Sciatic nerve (tissue), 2 donors: Measurements from ENCODE around the gene ANKFY1. TPM values are rescaled to one million over a fixed set of nuclear protein-coding genes. Genes with fewer than 3 reads are reported as not detected.
"Not testable (repeated sequence)": the region's sequence is repeated elsewhere in the genome, so short reads cannot be mapped to it uniquely, and the experiment has no call there.

Source experiments
- ATAC-seq: fragments of 200-7000 bp; cut with Tn5 transposase; one replicate; pipeline ENCODE4 v1.9.1; 2020; ENCODE audit warnings: mild to moderate bottlenecking, moderate library complexity
- DNase-seq: peaks from one replicate; pipeline ENCODE4 v3.0.0-alpha.2; 2020; ENCODE audit warnings: low spot score
- intact Hi-C: fragments of 100-400 bp; cut with DNase I; formaldehyde crosslinking; loops from one replicate; pipeline ENCODE4 v1.14.2; 2022
- total RNA-seq: library from RNA; stranded (reverse); fragmentation: NEBNext Ultra II Directional; extraction: Animal tissue kit (Norgen Biotek cat#: 25700); gene quantifications from one replicate; pipeline ENCODE4 v1.2.1, GENCODE V29; 2021
- donor health status: DM: no; HTN: no; CAD: no.
- donor health status: DM: no; HTN: no; CAD: no.

Gene ANKFY1
- total RNA-seq, 1 donor from 2014 or later, result 62.4 TPM

DNA sequence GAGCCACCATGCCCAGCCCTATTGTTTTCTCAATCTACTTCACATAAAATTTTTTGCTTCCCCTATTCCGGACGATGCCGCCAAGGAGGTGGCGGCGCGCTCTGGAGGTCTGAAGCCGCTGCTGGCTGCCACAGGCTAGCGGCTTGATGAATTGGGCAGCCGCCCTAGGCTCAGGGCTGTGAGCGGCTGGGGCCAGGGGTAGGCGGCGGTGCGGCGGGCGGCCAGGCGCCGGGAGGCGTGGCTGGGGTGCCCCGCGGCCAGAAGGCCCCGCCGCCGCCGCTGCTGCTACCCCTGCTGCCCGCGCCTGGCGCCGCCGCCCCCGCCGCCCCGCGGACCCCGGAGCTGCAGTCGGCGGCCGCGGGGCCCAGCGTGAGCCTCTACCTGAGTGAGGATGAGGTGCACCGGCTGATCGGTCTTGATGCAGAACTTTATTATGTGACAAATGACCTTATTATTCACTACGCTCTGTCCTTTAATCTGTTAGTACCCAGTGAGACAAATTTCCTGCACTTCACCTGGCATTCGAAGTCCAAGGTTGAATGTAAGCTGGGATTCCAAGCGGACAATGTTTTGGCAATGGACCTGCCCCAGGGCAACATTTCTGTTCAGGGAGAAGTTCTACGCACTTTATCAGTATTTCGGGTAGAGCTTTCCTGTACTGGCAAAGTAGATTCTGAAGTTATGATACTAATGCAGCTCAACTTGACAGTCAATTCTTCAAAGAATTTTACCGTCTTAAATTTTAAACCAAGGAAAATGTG, 41.7 kb downstream of the ANKFY1 start:
- DNase-seq, result no peak
- intact Hi-C loops, result no loop called here
- no peak for ATAC-seq

DNA sequence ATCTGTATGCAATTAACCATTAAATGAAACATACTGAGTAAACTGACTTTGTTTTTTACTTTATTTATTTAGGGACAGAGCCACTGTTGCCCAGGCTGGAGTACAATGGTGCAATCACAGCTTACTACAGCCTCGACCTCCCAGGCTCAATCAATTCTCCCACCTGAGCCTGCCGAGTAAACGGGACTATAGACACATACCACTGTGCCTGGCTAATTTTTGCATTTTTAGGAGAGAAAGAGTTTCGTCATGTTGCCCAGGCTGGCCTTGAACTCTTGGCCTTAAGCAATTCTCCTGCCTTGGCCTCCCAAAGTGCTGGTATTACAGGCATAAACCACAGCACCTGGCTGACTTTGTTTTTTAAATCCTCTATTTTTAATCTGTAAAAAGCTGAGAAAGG, 42.6 kb downstream of the ANKFY1 start:
- DNase-seq, result no peak
- intact Hi-C loops, result no loop called here
- peak; percentile 42 for ATAC-seq

DNA sequence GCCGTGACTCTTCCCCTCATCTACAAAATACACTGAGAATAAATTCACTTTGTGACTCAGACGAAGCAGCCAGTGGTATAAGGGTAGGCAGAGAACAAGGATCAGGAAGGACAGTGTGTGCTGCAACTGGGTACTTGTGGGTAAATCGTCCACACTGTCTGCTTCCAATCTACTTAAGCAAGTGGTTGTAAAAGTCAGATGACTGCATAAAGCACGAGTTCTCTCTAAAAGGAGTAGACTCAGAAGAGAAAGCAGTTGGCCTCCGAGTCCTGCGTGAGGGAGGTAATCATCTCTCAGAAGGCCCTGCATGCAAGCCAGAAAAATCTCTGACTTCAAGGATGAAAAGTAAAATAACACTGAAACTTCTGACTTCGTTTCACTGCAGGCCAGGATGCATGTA, 43.1 kb downstream of the ANKFY1 start:
- DNase-seq, result no peak
- ATAC-seq, result peak; percentile 93
- intact Hi-C loops, result no loop called here

DNA sequence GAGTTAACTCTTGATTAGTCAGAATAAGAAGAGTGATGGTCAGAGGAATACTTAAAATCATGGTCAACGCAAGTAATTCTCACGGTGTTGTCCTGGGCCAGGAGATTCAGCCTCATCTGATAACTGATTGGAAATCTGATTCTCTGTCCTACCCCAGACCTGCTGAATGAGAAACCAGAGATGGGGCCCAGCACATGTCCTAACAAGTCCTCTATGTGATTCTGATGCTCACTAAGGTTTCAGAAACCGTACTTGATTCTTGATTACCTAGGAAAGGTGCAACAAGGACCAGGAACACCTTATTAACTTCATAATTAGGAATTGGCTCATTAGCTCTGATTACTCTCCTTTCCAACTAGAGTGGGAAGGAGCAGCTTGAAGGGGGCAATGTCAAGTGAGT, 44.5 kb downstream of the ANKFY1 start:
- ATAC-seq, result no peak
- DNase-seq, result no peak
- intact Hi-C loops, result loop anchor here (5.0 kb wide), 1 partner anchor 193 kb away; no protein-coding TSS in a partner anchor

DNA sequence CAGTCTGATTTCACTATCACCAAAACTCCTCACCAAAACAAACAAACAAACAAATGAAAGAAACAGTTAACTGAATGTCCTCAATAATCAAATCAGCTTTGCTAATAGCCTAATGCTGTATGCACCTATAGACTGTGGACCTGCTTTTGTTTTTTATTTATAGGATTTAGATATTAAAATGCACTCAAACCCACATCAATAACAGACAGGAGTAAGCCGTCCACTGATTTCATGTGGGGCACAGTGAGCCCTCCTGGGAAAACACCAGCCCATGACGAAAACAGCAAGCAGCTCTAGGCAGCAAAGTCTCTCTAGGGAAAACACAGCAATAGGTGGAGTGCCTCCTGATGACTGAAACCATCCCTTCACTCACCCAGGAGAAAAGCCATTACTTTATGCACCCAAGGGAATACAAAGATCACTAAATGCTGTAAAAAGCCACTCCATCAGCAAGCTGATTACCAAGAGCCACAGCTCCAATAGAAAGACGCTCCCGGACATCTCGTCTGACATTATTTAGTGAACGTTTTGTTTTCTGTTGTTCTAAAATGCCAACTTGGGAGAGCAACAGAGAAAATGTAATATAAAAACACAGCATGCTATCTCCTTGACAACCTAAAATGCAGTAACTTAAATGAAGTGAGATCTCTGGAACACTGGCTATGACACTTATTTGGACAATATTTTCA, 47.8 kb downstream of the ANKFY1 start:
- DNase-seq, result no peak
- ATAC-seq, result no peak
- intact Hi-C loops, result loop anchor here (5.0 kb wide), 1 partner anchor 196 kb away; no protein-coding TSS in a partner anchor

DNA sequence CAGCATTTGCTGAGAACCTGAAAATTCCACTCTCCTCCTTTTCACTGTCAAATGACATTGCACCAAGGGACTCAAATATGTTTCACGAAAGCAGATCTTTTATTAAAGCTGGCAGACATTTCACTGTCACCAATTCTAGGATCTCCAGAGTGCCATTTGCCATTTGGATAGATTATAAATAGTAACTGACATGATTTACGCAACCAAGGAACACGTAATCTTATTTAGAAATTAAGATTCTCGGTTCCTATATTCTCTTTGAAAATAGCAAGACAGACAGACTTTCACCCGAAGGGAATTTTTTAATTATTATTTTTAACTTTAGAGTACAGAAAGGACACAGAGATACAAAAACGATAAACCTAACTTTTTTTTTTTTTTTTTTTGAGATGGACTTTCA, 49.6 kb downstream of the ANKFY1 start:
- DNase-seq (no peak), ATAC-seq (no peak)
- intact Hi-C loops, result no loop called here

DNA sequence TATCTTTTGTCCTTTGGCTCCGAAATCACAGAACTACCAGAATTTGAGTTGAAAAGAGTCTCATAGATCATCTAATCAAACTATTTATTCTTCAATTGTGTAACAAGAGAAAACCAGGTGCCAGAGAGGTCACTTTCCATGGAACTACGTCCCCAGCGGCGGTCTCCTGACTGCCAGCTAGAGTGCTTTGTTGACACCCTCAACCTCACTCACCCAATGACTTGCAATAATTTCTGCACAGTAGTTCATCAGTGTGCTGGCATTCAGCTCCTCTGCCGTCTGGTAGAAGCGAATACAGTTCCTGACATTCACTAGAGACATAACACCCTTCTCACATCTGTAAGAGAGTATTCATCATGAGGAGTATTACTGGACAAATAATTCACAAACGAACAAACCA, 54.2 kb downstream of the ANKFY1 start:
- DNase-seq (no peak), ATAC-seq (no peak)
- intact Hi-C loops, result no loop called here

DNA sequence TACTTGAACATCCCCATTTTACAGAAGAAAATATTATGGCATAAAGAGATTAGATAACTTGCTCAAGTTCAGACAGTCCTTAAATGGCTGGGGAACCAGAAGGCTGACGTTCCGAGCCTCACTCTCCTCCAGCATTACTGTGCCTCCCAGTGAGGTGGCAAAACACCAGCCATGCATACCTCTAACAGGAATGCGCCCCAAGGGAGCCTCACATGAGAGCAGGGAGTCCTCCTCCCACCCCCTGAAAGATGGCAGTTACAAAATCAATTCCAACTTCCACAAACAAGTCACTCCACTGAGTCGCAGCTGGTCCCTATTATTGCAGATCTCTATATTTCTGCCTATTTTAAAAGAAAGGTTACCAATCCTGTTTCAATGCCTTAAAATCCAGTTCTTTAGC, 55.5 kb downstream of the ANKFY1 start:
- intact Hi-C loops, result no loop called here
- ATAC-seq (no peak), DNase-seq (no peak)

DNA sequence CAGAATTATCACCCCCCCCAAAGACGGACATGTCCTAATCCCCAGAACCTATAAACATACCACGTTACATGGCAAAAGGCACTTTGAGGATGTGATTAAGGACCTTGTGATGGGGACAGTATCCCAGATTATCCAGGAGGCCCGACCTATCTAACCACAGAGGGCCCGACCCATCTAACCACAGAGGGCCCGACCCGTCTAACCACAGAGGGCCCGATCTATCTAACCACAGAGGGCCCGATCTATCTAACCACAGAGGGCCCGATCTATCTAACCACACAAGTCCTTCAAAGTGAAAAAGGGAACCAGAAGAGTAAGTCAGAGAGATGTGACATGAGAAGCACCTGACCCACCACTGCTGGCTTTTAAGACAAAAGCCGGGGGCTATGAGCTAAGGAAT, 56.8 kb downstream of the ANKFY1 start:
- no peak for ATAC-seq
- intact Hi-C loops, result no loop called here
- no peak for DNase-seq

DNA sequence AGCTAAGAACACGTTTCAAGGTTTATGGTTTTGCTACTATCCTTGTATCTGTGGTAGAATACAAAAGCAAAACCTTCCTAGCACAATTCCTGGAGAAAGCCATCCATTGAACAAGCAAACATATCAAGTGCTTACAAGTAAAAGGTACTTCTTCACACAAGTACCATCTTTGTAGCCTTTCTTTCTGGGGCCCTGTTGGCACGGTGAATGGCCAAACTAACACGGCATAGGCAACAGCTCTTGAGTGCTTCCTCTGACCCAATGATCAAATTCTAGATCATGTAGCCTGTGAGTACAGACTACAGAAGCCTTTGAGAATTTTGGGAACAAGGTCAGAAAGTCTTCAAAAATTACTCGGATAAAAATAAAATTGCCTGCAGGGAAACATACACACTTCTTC, 57.9 kb downstream of the ANKFY1 start:
- intact Hi-C loops, result no loop called here
- no peak for DNase-seq
- no peak for ATAC-seq

DNA sequence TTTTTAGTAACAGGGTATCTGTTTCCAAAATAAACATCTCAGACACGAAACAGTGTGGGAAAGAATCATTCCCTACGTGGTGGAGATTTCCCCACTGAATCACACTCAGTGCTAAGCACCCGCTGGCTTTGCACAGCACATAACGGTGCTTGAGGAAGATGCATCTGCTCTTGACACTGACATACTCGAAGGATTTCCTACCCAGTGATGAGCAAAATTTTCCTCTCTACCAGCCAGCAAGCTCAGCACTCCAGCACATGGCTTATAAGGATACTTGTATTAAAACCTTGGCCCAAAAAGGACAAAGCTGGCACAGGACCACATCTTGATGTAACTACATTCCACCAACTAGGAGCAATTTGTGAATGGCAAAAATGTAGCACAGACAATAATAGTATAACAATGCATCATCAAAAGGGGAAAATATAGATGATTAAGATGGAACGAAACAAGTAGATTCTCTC, 59.0 kb downstream of the ANKFY1 start:
- intact Hi-C loops, result no loop called here
- DNase-seq, result peak; percentile 69

DNA sequence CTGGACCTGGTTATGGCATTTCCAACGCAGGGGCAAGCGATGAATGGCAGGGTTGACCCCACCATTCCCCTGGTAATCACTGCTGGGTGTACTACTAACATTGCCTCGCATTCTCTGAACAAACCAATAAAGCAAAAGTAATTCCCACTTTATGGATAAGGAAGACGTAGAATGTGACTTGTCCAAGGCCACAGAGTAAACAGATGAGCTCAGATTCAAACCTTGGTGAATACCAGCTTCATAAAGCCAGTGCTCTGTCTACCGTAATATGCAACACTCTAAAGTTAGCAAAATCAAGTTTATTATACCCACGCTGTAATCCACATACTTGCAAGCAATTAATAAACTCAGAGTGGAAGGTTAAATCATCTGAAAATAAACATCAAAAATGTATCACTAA, 59.6 kb downstream of the ANKFY1 start:
- peak; percentile 42 for ATAC-seq
- no peak for DNase-seq
- intact Hi-C loops, result no loop called here

More for the DNA sequence above, 59.0 kb downstream of the ANKFY1 start:
- ATAC-seq, result peak; percentile 95

DNA sequence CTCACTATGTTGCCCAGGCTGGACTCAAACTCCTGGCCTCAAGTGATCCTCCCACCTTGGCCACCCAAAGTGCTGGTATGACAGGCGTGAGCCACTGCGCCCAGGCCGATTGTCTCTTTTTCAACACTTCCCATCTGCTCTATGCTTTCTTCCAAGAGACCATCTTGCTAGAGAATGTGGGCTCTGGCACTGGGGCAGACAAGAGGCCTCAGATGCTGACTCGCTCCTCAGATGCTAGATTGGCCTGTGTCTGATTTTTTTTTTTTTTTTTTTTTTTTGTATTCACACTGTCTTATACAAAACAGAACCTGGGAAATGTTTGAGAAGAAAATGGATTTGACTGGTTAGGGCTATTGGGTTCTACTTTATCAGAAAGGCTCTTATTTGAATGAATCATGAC, 62.6 kb downstream of the ANKFY1 start:
- intact Hi-C loops, result no loop called here
- DNase-seq (no peak), ATAC-seq (no peak)

DNA sequence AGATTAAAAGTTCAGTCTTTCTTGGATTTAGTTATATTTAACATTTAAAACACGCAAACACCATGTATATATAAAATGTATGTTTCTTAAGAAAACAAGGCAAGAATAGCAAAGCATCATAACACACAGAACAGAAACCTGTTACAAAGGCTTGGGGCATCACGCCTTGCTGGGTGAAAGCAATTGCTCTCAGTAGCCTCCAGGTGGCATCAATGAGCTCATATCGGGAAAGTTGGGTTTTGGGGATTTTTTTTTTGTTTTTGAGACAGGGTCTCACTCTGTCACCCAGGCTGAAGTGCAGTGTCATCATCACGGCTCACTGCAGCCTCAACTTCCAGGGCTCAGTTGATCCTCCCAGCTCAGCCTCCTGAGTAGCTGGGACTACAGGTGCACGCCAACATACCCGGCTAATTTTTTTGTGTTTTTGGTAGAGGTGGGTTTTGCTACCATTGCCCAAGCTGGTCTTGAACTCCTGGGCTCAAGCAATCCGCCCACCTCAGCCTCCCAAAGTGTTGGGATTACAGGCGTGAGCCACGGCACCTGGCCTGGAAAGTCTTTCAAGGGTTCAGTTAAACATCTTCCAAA, 63.9 kb downstream of the ANKFY1 start:
- ATAC-seq (no peak), DNase-seq (no peak)
- intact Hi-C loops, result no loop called here

DNA sequence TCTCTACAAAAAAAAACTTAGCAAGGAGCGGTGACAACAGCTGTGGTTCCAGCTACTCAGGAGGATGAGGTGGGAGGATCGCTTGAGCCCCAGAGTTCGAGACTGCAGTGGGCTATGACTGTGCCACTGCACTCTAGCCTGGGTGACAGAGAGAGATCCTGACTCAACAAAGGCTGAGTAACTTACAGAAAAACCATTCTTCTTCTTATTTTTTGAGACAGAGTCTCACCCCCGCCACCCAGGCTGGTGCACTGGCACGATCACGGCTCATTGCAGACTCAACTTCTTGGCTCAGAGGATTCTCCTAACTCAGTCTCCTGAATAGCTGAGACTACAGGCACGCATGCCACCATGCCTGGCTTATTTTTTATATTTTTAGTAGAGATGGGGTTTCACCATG, 64.8 kb downstream of the ANKFY1 start:
- intact Hi-C loops, result no loop called here
- ATAC-seq, result no peak

DNA sequence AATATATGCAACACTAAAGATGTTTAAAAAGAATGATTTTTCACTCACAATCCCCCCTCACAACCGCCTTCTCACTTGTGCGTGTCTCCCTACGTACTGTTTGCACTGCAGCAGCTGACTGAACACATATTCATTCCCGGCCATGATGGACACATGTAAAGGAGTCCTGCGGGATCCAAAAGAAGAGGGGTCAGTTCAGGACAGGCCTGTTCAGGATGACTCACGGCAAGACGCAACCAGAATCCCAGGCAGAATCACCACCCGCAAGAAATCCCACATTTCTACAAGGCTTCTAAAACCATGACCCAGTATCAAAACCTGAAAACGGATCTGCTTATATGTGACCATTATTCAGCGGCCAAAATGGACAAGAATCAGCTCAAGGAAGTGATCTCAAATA, 68.5 kb downstream of the ANKFY1 start:
- ATAC-seq (no peak), DNase-seq (no peak)
- intact Hi-C loops, result no loop called here

More for the DNA sequence above, 64.8 kb downstream of the ANKFY1 start:
- DNase-seq, result no peak

DNA sequence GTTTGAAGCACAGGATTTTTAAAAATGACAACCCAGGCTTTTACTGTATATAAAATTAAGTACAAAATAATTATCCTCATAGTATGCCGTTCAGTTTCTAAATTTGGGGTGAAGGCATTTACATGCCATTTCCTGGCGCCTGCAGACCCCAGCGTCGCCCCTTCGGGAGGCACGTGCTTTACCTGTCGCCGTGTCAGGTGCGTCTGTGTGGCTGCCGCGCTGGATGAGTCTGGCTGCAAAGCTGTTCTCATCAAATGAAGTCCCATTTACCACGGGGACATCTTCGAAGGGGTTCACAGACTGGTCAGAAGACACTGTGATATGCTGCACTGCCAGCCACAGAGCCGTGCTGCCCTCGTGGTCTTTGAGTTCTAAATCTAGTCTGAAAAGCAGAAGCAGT, 69.0 kb downstream of the ANKFY1 start:
- intact Hi-C loops, result no loop called here
- DNase-seq (no peak), ATAC-seq (no peak)

DNA sequence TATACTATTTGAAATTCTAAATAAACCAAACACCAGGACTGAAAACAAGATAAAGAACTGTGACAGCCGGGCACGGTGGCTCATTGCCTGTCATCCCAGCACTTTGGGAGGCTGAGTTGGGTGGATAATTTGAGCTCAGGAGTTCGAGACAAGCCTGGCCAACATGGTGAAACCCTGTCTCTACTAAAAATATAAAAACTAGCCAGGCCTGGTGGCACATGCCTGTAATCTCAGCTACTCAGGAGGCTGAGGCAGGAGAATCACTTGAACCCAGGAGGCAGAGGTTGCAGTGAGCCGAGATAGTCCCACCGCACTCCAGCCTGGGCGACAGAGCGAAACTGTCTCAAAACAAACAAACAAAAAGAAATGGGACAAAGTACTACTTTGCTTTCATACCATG, 73.0 kb downstream of the ANKFY1 start:
- DNase-seq, intact Hi-C loops, ATAC-seq: not testable (repeated sequence)

DNA sequence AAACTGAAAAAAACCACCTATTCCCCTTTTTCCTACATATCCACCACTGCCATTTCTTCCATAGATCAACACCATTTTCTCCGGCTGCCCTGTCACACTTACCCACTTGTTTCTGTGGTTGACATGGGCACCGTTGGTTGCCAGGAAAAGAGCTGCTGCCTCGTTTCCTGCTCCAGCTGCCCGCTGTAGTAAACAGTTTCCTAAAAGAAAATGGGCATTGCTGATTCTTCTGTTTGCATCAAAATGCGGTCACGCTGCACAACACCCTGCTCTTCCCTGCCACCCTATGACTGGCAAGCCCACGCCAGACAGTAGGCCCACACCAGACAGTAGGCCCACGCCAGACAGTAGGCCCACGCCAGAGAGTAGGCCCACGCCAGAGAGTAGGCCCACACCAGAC, 74.5 kb downstream of the ANKFY1 start:
- DNase-seq, result no peak
- no peak for ATAC-seq
- intact Hi-C loops, result no loop called here

DNA sequence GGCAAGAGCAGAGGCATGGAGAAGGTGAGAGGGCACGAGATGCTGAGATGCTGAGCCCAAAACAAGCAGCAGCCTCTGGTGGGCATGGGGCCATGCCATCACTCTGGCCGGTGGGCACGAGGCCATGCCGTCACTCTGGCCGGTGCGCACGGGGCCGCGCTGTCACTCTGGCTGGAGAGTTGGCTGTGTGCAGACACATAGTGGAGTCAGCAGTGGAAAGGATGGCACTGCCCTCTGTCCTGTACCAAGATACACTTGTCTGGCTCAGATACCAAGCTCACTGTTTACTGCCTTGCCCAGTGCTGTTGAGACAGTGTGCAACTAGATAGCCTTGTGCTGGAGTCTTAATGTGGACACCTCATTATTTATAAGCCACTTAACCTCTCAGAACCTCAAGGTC, 75.7 kb downstream of the ANKFY1 start:
- no peak for ATAC-seq
- intact Hi-C loops, result no loop called here
- no peak for DNase-seq
